Endothelial cell of umbilical vein (primary cell): Measurements from ENCODE around the gene ARID1B. TPM values are rescaled to one million over a fixed set of nuclear protein-coding genes. Genes with fewer than 3 reads are reported as not detected.

Source experiments
- BruUV-seq: library from RNA; stranded (reverse); fragments of 400-500 nt; replicated peaks from 2 replicates; lab custom pipeline; 2021; lab: Mats Ljungman, UMichigan
- CTCF ChIA-PET: fragments of 300-600, 350-600 bp; sonication (Branson Sonifier 250); formaldehyde crosslinking; loops from one replicate; lab custom pipeline; 2021; ENCODE audit warnings: antibody characterized with exemption, inconsistent platforms; lab: Charles Lee
- POLR2A ChIA-PET: fragments of 300-600, 350-600 bp; sonication (Branson Sonifier 250); formaldehyde crosslinking; loops from one replicate; lab custom pipeline; 2021; ENCODE audit warnings: antibody characterized with exemption, inconsistent platforms; lab: Charles Lee
- DNase-seq: peaks from one replicate; pipeline ENCODE4 v3.0.0-alpha.2; 2011; ENCODE audit warnings: low read depth, low spot score
- FAIRE-seq: peaks from 2 replicates; lab custom pipeline; 2011; peaks lifted over from hg19 to GRCh38; lab: Jason Lieb, UNC
- H2AFZ ChIP-seq: 2 replicates; pipeline ENCODE4 v1.6.0; 2012; ENCODE audit warnings: low read depth, low read length, control low read depth, inconsistent platforms
- H3K27ac ChIP-seq: 2 replicates; pipeline ENCODE4 v1.5.1; 2011; ENCODE audit warnings: low read depth, mild to moderate bottlenecking, control low read depth, low read length, moderate library complexity; ENCODE audit not compliant: insufficient read depth
- H3K27me3 ChIP-seq, 2 experiments: 2 replicates each; pipeline versions ENCODE4 v1.6.0 to v1.6.1; 2011; ENCODE audit warnings: low read length in 2 of 2, mixed read lengths in 1 of 2; ENCODE audit not compliant: control insufficient read depth in 2 of 2, insufficient read depth in 2 of 2
- H3K36me3 ChIP-seq, 2 experiments: 2 replicates in 1 of 2; 3 replicates in 1 of 2; pipeline ENCODE4 v1.5.1; 2011; ENCODE audit warnings: low read length in 2 of 2, mild to moderate bottlenecking in 1 of 2, moderate library complexity in 1 of 2; ENCODE audit not compliant: control insufficient read depth in 2 of 2, insufficient read depth in 2 of 2; ENCODE audit errors: extremely low read depth in 1 of 2
- H3K4me1 ChIP-seq: 3 replicates; pipeline ENCODE4 v1.5.1; 2011; ENCODE audit warnings: mild to moderate bottlenecking, low read length; ENCODE audit not compliant: control insufficient read depth, insufficient read depth; ENCODE audit errors: extremely low read depth
- H3K4me2 ChIP-seq: 2 replicates; pipeline ENCODE4 v1.6.1; 2011; ENCODE audit warnings: low read length, control low read depth, mixed read lengths; ENCODE audit not compliant: insufficient read depth
- H3K4me3 ChIP-seq, 3 experiments: fragments of 200-600 bp in 1 of 3; sonication (generic), shearing (Covaris generic) in 1 of 3; replicated peaks in 1 of 3; 2 replicates each; pipeline ENCODE4 v1.5.1; 2011 to 2016; ENCODE audit warnings: control low read depth in 3 of 3, low read length in 3 of 3, mild to moderate bottlenecking in 2 of 3, inconsistent platforms in 1 of 3, low read depth in 1 of 3, moderate library complexity in 1 of 3; ENCODE audit not compliant: insufficient read depth in 1 of 3
- H3K79me2 ChIP-seq: 2 replicates; pipeline ENCODE4 v1.6.0; 2012; ENCODE audit warnings: low read length, inconsistent platforms; ENCODE audit not compliant: control insufficient read depth, insufficient read depth
- H3K9ac ChIP-seq: replicated peaks from 2 replicates; pipeline ENCODE3; 2011; ENCODE audit warnings: low read length, control low read depth; ENCODE audit not compliant: insufficient read depth; ENCODE audit errors: extremely low read depth
- H3K9me1 ChIP-seq: replicated peaks from 3 replicates; pipeline ENCODE4 v1.6.0; 2011; ENCODE audit warnings: mild to moderate bottlenecking, low read length; ENCODE audit not compliant: control insufficient read depth, insufficient read depth; ENCODE audit errors: extremely low read depth
- H3K9me3 ChIP-seq: replicated peaks from 2 replicates; pipeline ENCODE4 v1.5.1; 2012; ENCODE audit warnings: low read length, inconsistent platforms; ENCODE audit not compliant: control insufficient read depth, insufficient read depth
- H4K20me1 ChIP-seq: replicated peaks from 2 replicates; pipeline ENCODE3; 2011; ENCODE audit warnings: mild to moderate bottlenecking, low read length; ENCODE audit not compliant: control insufficient read depth, insufficient read depth; ENCODE audit errors: extremely low read depth
- EZH2 ChIP-seq: IDR thresholded peaks from 2 replicates; pipeline ENCODE4 v1.6.1; 2012; ENCODE audit warnings: borderline replicate concordance, low read depth, mild to moderate bottlenecking, moderate library complexity, low read length, inconsistent platforms; ENCODE audit not compliant: severe bottlenecking
- FOS ChIP-seq: IDR thresholded peaks from 2 replicates; pipeline ENCODE4 v1.6.1; 2011; ENCODE audit warnings: mild to moderate bottlenecking, low read length, moderate library complexity, borderline replicate concordance; ENCODE audit not compliant: insufficient read depth
- GATA2 ChIP-seq: IDR thresholded peaks from 2 replicates; pipeline ENCODE4 v1.7.0; 2011; ENCODE audit warnings: low read depth, mild to moderate bottlenecking, moderate library complexity, mixed read lengths, low read length; ENCODE audit not compliant: insufficient read length, insufficient read depth
- JUN ChIP-seq: IDR thresholded peaks from 2 replicates; pipeline ENCODE4 v1.6.1; 2011; ENCODE audit warnings: borderline replicate concordance, low read depth; ENCODE audit not compliant: insufficient read length, insufficient read depth
- MAX ChIP-seq: IDR thresholded peaks from 2 replicates; pipeline ENCODE4 v1.6.1; 2011; ENCODE audit not compliant: insufficient read depth, insufficient read length
- MYC ChIP-seq: IDR thresholded peaks from one replicate; pipeline ENCODE4 v1.6.1; 2011; ENCODE audit warnings: mild to moderate bottlenecking, low read depth, low read length
- POLR2A ChIP-seq: IDR thresholded peaks from 2 replicates; pipeline ENCODE4 v1.6.1; 2012; ENCODE audit warnings: low read depth, mild to moderate bottlenecking, control low read depth, low read length
- POLR2AphosphoS5 ChIP-seq: IDR thresholded peaks from 2 replicates; pipeline ENCODE4 v1.6.1; 2012; ENCODE audit warnings: low read depth, mild to moderate bottlenecking, control low read depth, low read length, moderate library complexity; ENCODE audit not compliant: insufficient read depth
- dilution Hi-C: fragments of 300-500 bp; cut with MboI; formaldehyde crosslinking; loops from one replicate; pipeline ENCODE4 v1.15.0; 2019; ENCODE audit warnings: low sequenced_read_pairs; ENCODE audit not compliant: extremely low pct_ligation_motif_present
- intact Hi-C: fragments of 100-400 bp; cut with micrococcal nuclease; formaldehyde crosslinking; loops from one replicate; pipeline ENCODE4 v1.10.0; 2022
- polyA plus RNA-seq, 4 experiments: library from polyadenylated mRNA; depleted of rRNA in 3 of 4; stranded (reverse) in 3 of 4; unstranded in 1 of 4; fragments of >200 nt; gene quantifications; 2 replicates each; pipeline versions ENCODE4 v1.2.1 to v1.2.3, GENCODE V29; 2011 to 2012; ENCODE audit warnings: missing spikeins in 1 of 4
- total RNA-seq: library from RNA; stranded (reverse); gene quantifications from 2 replicates; pipeline ENCODE4 v1.2.3, GENCODE V29; 2021
- TF ChIP-seq, protein P1 (sequence below), 2 donors: IDR thresholded peaks; 1 replicate in 1 of 2; 2 replicates in 1 of 2; pipeline ENCODE4 v1.5.1; 2011; ENCODE audit warnings: low read length in 2 of 2, mild to moderate bottlenecking in 2 of 2, moderate library complexity in 2 of 2, control low read depth in 1 of 2, inconsistent platforms in 1 of 2, low read depth in 1 of 2; ENCODE audit not compliant: insufficient read depth in 1 of 2; ENCODE audit errors: extremely low read depth in 1 of 2

Gene ARID1B
- total and polyA plus RNA-seq, 2 donors (not counting 3 experiments of a cell fraction or from before 2014, with no cell fraction given): 21.8 to 89.5 TPM

- no peak overlapping the region for H3K27ac ChIP-seq
- dilution Hi-C loops: no loop called here
- TF ChIP-seq GATA2: no peak
- TF ChIP-seq POLR2AphosphoS5: no peak
- TF ChIP-seq FOS: no peak
- TF ChIP-seq MAX: no peak
- TF ChIP-seq, protein P1, sequence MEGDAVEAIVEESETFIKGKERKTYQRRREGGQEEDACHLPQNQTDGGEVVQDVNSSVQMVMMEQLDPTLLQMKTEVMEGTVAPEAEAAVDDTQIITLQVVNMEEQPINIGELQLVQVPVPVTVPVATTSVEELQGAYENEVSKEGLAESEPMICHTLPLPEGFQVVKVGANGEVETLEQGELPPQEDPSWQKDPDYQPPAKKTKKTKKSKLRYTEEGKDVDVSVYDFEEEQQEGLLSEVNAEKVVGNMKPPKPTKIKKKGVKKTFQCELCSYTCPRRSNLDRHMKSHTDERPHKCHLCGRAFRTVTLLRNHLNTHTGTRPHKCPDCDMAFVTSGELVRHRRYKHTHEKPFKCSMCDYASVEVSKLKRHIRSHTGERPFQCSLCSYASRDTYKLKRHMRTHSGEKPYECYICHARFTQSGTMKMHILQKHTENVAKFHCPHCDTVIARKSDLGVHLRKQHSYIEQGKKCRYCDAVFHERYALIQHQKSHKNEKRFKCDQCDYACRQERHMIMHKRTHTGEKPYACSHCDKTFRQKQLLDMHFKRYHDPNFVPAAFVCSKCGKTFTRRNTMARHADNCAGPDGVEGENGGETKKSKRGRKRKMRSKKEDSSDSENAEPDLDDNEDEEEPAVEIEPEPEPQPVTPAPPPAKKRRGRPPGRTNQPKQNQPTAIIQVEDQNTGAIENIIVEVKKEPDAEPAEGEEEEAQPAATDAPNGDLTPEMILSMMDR (IDR thresholded peaks at IDR 0.05; ENCODE audit: extremely low read depth in 1 of 2, insufficient read depth in 1 of 2, low read depth in 1 of 2, low read length in 2 of 2): no peak
- no peak for TF ChIP-seq MYC
- TF ChIP-seq JUN: no peak
- no peak for TF ChIP-seq EZH2
- no peak for TF ChIP-seq POLR2A
- no peak overlapping the region for H3K4me3 ChIP-seq
- H3K9me3 ChIP-seq: no peaks in the 10 kb centered on the region
- ChIA-PET CTCF (interaction anchor here (1.6 to 3.5 kb wide), 2 partner anchors 10 to 17 kb away, joined by 4 to 16 read pairs; no protein-coding TSS in a partner anchor), POLR2A (interaction anchor here (0.5 kb wide), 1 partner anchor 502 kb away, joined by 3 read pairs; no protein-coding TSS in a partner anchor)
- no peaks in the 10 kb centered on the region for H3K36me3 ChIP-seq
- H3K4me2 ChIP-seq: no peak overlapping the region
- no peak overlapping the region for H2AFZ ChIP-seq
- peaks cover 14% of the 10 kb centered on the region for H3K4me1 ChIP-seq
- FAIRE-seq (no peak), DNase-seq (no peak)
- no peaks in the 10 kb centered on the region for H3K9me1 ChIP-seq
- no TSS peak for BruUV-seq
- H3K9ac ChIP-seq: no peak overlapping the region
- H3K27me3 ChIP-seq: no peaks in the 10 kb centered on the region
- H3K79me2 ChIP-seq: no peaks in the 10 kb centered on the region
- intact Hi-C loops: no loop called here
- no peaks in the 10 kb centered on the region for H4K20me1 ChIP-seq
Measured at GRCh38 chr6:157218371-157219198, 441.4 kb downstream of the ARID1B start.
